IMR-90 (cell line): ENCODE results near the gene ABTB2. TPM values are rescaled to one million over a fixed set of nuclear protein-coding genes. Genes with fewer than 3 reads are reported as not detected.

Experiments
- ATAC-seq: fragments of 200-7000 bp; cut with Tn5 transposase; 2 replicates; pipeline ENCODE4 v1.9.1; 2020; ENCODE audit warnings: low read depth, mild to moderate bottlenecking, moderate library complexity
- BruUV-seq: library from RNA; stranded (reverse); fragments of 400-500 nt; replicated peaks from 2 replicates; lab custom pipeline; 2021; lab: Mats Ljungman, UMichigan
- CTCF ChIA-PET: fragments of 300-600 bp; formaldehyde crosslinking; extraction: SDS; loops from one replicate; lab custom pipeline; 2021; ENCODE audit warnings: antibody characterized with exemption; lab: Yijun Ruan, JAX
- POLR2A ChIA-PET: fragments of 300-600 bp; sonication (Branson Sonifier 250); formaldehyde crosslinking; loops from one replicate; lab custom pipeline; 2022; ENCODE audit warnings: antibody characterized with exemption; ENCODE audit not compliant: unreplicated experiment; lab: Charles Lee
- DNase-seq: peaks from one replicate; pipeline ENCODE4 v3.0.0; 2013
- H2AFZ ChIP-seq: replicated peaks from 2 replicates; pipeline ENCODE3; 2013; ENCODE audit warnings: low read length, mild to moderate bottlenecking; ENCODE audit not compliant: poor library complexity
- H2AK5ac ChIP-seq: 2 replicates; pipeline ENCODE4 v1.6.1; 2013; ENCODE audit warnings: low read depth, low read length, inconsistent platforms
- H2AK9ac ChIP-seq: replicated peaks from 2 replicates; pipeline ENCODE3; 2013; ENCODE audit warnings: mild to moderate bottlenecking, low read depth, low read length, moderate library complexity; ENCODE audit not compliant: poor library complexity
- H2BK120ac ChIP-seq: 2 replicates; pipeline ENCODE4 v1.6.1; 2013; ENCODE audit warnings: low read depth, low read length, inconsistent platforms
- H2BK15ac ChIP-seq: 3 replicates; pipeline ENCODE4 v1.6.1; 2013; ENCODE audit warnings: low read depth, low read length, inconsistent platforms
- H2BK20ac ChIP-seq: 2 replicates; pipeline ENCODE4 v1.6.1; 2013; ENCODE audit warnings: low read depth, mild to moderate bottlenecking, inconsistent platforms, low read length, moderate library complexity
- H2BK5ac ChIP-seq: 2 replicates; pipeline ENCODE4 v1.6.1; 2013; ENCODE audit warnings: mild to moderate bottlenecking, low read depth, low read length, inconsistent platforms; ENCODE audit not compliant: poor library complexity, severe bottlenecking
- H3K14ac ChIP-seq: replicated peaks from 2 replicates; pipeline ENCODE4 v1.6.1; 2013; ENCODE audit warnings: low read depth, low read length, inconsistent platforms
- H3K18ac ChIP-seq: 2 replicates; pipeline ENCODE4 v1.6.1; 2013; ENCODE audit warnings: low read depth, low read length, control low read depth
- H3K23ac ChIP-seq: 2 replicates; pipeline ENCODE4 v1.6.1; 2013; ENCODE audit warnings: low read depth, low read length, inconsistent platforms
- H3K27ac ChIP-seq: 2 replicates; pipeline ENCODE4 v1.5.1; 2013; ENCODE audit warnings: mild to moderate bottlenecking, control low read depth, low read length; ENCODE audit not compliant: insufficient read depth
- H3K27me3 ChIP-seq: 2 replicates; pipeline ENCODE4 v1.6.1; 2013; ENCODE audit warnings: low read length; ENCODE audit not compliant: control insufficient read depth, insufficient read depth
- H3K36me3 ChIP-seq: 2 replicates; pipeline ENCODE4 v1.6.1; 2013; ENCODE audit warnings: low read length, mixed read lengths; ENCODE audit not compliant: control insufficient read depth, insufficient read depth
- H3K4ac ChIP-seq: 2 replicates; pipeline ENCODE4 v1.6.1; 2013; ENCODE audit warnings: low read depth, low read length, inconsistent platforms
- H3K4me1 ChIP-seq: 2 replicates; pipeline ENCODE4 v1.6.1; 2013; ENCODE audit warnings: low read length, mixed read lengths; ENCODE audit not compliant: control insufficient read depth, insufficient read depth
- H3K4me2 ChIP-seq: 2 replicates; pipeline ENCODE4 v1.6.1; 2013; ENCODE audit warnings: low read depth, mild to moderate bottlenecking, control low read depth, low read length, moderate library complexity
- H3K4me3 ChIP-seq: 2 replicates; pipeline ENCODE4 v1.5.1; 2013; ENCODE audit warnings: low read depth, mild to moderate bottlenecking, control low read depth, low read length, moderate library complexity; ENCODE audit not compliant: insufficient read depth
- H3K56ac ChIP-seq: 2 replicates; pipeline ENCODE4 v1.6.1; 2013; ENCODE audit warnings: low read length, inconsistent platforms; ENCODE audit not compliant: insufficient read depth; ENCODE audit errors: extremely low read depth
- H3K79me1 ChIP-seq, 2 experiments: 2 replicates each; pipeline ENCODE4 v1.6.1; 2013; ENCODE audit warnings: low read length in 2 of 2, inconsistent platforms in 1 of 2, low read depth in 1 of 2
- H3K9ac ChIP-seq: 2 replicates; pipeline ENCODE4 v1.6.1; 2013; ENCODE audit warnings: low read depth, low read length, control low read depth
- H3K9me1 ChIP-seq: 2 replicates; pipeline ENCODE4 v1.6.1; 2013; ENCODE audit warnings: low read length, inconsistent platforms; ENCODE audit not compliant: insufficient read depth
- H3K9me3 ChIP-seq: 2 replicates; pipeline ENCODE4 v1.6.1; 2013; ENCODE audit warnings: low read length; ENCODE audit not compliant: control insufficient read depth, insufficient read depth
- H4K20me1 ChIP-seq: 2 replicates; pipeline ENCODE4 v1.6.1; 2013; ENCODE audit warnings: low read length, inconsistent platforms; ENCODE audit not compliant: insufficient read depth
- H4K5ac ChIP-seq: 2 replicates; pipeline ENCODE4 v1.6.1; 2013; ENCODE audit warnings: mild to moderate bottlenecking, low read depth, low read length, control low read depth
- H4K8ac ChIP-seq, 2 experiments: 2 replicates each; pipeline ENCODE4 v1.6.1; 2013; ENCODE audit warnings: low read depth in 2 of 2, low read length in 2 of 2, control low read depth in 1 of 2, inconsistent platforms in 1 of 2
- H4K91ac ChIP-seq: 2 replicates; pipeline ENCODE4 v1.6.1; 2013; ENCODE audit warnings: low read depth, low read length, inconsistent platforms; ENCODE audit not compliant: insufficient read depth
- BHLHE40 ChIP-seq: fragments of 150-350 bp; IDR thresholded peaks from 2 replicates; pipeline ENCODE4 v1.6.1; 2016; ENCODE audit warnings: mild to moderate bottlenecking, low read depth, low read length
- CEBPB ChIP-seq: IDR thresholded peaks from 2 replicates; pipeline ENCODE4 v1.6.1; 2012; ENCODE audit warnings: low read depth, low read length, improper control_type of control experiment
- CHD1 ChIP-seq: IDR thresholded peaks from 2 replicates; pipeline ENCODE4 v1.6.1; 2012; ENCODE audit warnings: low read depth, low read length, improper control_type of control experiment
- CTCF ChIP-seq: conservative IDR thresholded peaks from 2 replicates; pipeline ENCODE4 v1.5.1; 2012; ENCODE audit warnings: mild to moderate bottlenecking, low read depth, low read length, improper control_type of control experiment
- ELK1 ChIP-seq: fragments of 150-350 bp; IDR thresholded peaks from 2 replicates; pipeline ENCODE4 v1.6.1; 2016; ENCODE audit warnings: low read depth, mild to moderate bottlenecking, low read length, moderate library complexity, borderline replicate concordance
- FOS ChIP-seq: fragments of 150-350 bp; IDR thresholded peaks from 2 replicates; pipeline ENCODE4 v1.6.1; 2016; ENCODE audit warnings: low read depth, low read length
- MAFK ChIP-seq: IDR thresholded peaks from 2 replicates; pipeline ENCODE4 v1.6.1; 2012; ENCODE audit warnings: low read depth, low read length, improper control_type of control experiment
- MAZ ChIP-seq: IDR thresholded peaks from 2 replicates; pipeline ENCODE4 v1.6.1; 2012; ENCODE audit warnings: low read depth, mild to moderate bottlenecking, low read length, improper control_type of control experiment, moderate library complexity, borderline replicate concordance
- NFE2L2 ChIP-seq: fragments of 150-350 bp; IDR thresholded peaks from 2 replicates; pipeline ENCODE4 v1.6.1; 2016; ENCODE audit warnings: low read depth, mild to moderate bottlenecking, low read length
- POLR2A ChIP-seq: IDR thresholded peaks from 2 replicates; pipeline ENCODE4 v1.6.1; 2012; ENCODE audit warnings: mild to moderate bottlenecking, low read depth, low read length
- RAD21 ChIP-seq: IDR thresholded peaks from 2 replicates; pipeline ENCODE4 v1.6.1; 2012; ENCODE audit warnings: low read length, improper control_type of control experiment
- RCOR1 ChIP-seq: IDR thresholded peaks from 2 replicates; pipeline ENCODE4 v1.6.1; 2012; ENCODE audit warnings: mild to moderate bottlenecking, low read length, improper control_type of control experiment; ENCODE audit not compliant: insufficient replicate concordance
- SMC3 ChIP-seq: fragments of 150-350 bp; IDR thresholded peaks from 2 replicates; pipeline ENCODE4 v1.6.1; 2016; ENCODE audit warnings: low read depth, mild to moderate bottlenecking, antibody characterized with exemption, low read length, moderate library complexity
- USF2 ChIP-seq: fragments of 150-350 bp; IDR thresholded peaks from 2 replicates; pipeline ENCODE4 v1.6.1; 2017; ENCODE audit warnings: mild to moderate bottlenecking, antibody characterized with exemption, low read length, low read depth
- WGBS, 2 experiments: methylation state at CpG; one replicate each; pipeline versions ENCODE4 v1.1.5 to v1.1.7; 2013; ENCODE audit warnings: missing lambda C conversion rate in 2 of 2; ENCODE audit not compliant: insufficient read length in 1 of 2; ENCODE audit errors: extremely low coverage in 2 of 2; 5-methylcytosine and 5-hydroxymethylcytosine counted together
- dilution Hi-C: fragments of 300-500 bp; cut with HindIII; formaldehyde crosslinking; loops from one replicate; pipeline ENCODE4 v1.14.3; 2018; ENCODE audit warnings: low sequenced_read_pairs; ENCODE audit not compliant: unreplicated experiment
- in situ Hi-C: fragments of 300-500 bp; cut with MboI; formaldehyde crosslinking; loops from 3 replicates; pipeline ENCODE4 v1.14.3; 2019; ENCODE audit warnings: low sequenced_read_pairs, inconsistent platforms, mixed read lengths
- intact Hi-C: fragments of 100-400 bp; cut with micrococcal nuclease; formaldehyde crosslinking; loops from 2 replicates; pipeline ENCODE4 v1.10.0; 2022
- polyA plus RNA-seq, 3 experiments: library from polyadenylated mRNA; depleted of rRNA; stranded (reverse); fragments of >200 nt; gene quantifications; 2 replicates each; pipeline ENCODE4 v1.2.3, GENCODE V29; 2012; ENCODE audit warnings: low replicate concordance in 1 of 3
- total RNA-seq: library from RNA; depleted of rRNA; stranded (reverse); fragments of >200 nt; gene quantifications from 2 replicates; pipeline ENCODE4 v1.2.3, GENCODE V29; 2012

Gene ABTB2
- total and polyA plus RNA-seq, 2 of the 4 experiments (the other 2 are of a cell fraction) = 0.18 to 2.0 TPM

- dilution Hi-C loops (no loop called here), in situ Hi-C loops (no loop called here), intact Hi-C loops (no loop called here)
- Histone ChIP-seq H3K23ac (no peak overlapping the region), H3K4ac (no peak overlapping the region), H4K8ac (no peak overlapping the region), H4K91ac (no peak overlapping the region), H3K36me3 (no peaks in the 10 kb centered on the region), H3K18ac (no peak overlapping the region), H3K9me3 (peaks cover 19% of the 10 kb centered on the region), H3K27ac (no peak overlapping the region), H2BK120ac (no peak overlapping the region), H4K5ac (no peak overlapping the region), H3K4me1 (peaks cover 3% of the 10 kb centered on the region; the same call in 1 of the 2 replicates), H3K4me2 (no peak overlapping the region), H2BK20ac (no peak overlapping the region), H3K27me3 (0 out of 2 replicates have a peak, but pooled peaks cover 4% of the 10 kb centered on the region), H4K20me1 (no peaks in the 10 kb centered on the region), H2AFZ (no peak overlapping the region), H2AK9ac (no peak overlapping the region), H3K79me1 (no peaks in the 10 kb centered on the region), H3K14ac (no peak overlapping the region), H2AK5ac (no peak overlapping the region), H3K9me1 (no peaks in the 10 kb centered on the region), H3K4me3 (no peak overlapping the region), H3K56ac (no peak overlapping the region), H2BK5ac (no peak overlapping the region), H3K9ac (no peak overlapping the region), H2BK15ac (no peak overlapping the region)
- WGBS, 2 experiments = no CpG with 5 or more reads among the region's 1 CpG
- TF ChIP-seq MAFK (no peak), USF2 (no peak), RCOR1 (no peak), CHD1 (no peak), SMC3 (no peak), NFE2L2 (no peak), POLR2A (no peak), ELK1 (no peak), CTCF (no peak), FOS (no peak), MAZ (no peak), RAD21 (no peak), BHLHE40 (no peak), CEBPB (no peak)
- POLR2A ChIA-PET = interaction anchor here (0.6 kb wide), 1 partner anchor 17 kb away, joined by 4 read pairs; no protein-coding TSS in a partner anchor
- no TSS peak for BruUV-seq
- DNase-seq (peak; percentile 36), ATAC-seq (peak; percentile 64)
- CTCF ChIA-PET = no interaction called here
These were observed 21.3 kb upstream of the ABTB2 start for GRCh38 chr11:34379079-34379478.
